NCI-H82 (cell line): ENCODE measurements around the gene ZNF429.
A peak's percentile ranks its signal among the peaks of the same experiment; 100 is the strongest.
"Not testable (repeated sequence)": the region's sequence is repeated elsewhere in the genome, so short reads cannot be mapped to it uniquely, and the experiment has no call there.

Experiments used
- DNase-seq: peaks from one replicate; lab custom pipeline; 2025; lab: John Stamatoyannopoulos, UW

The ZNF429 gene

GRCh38 chr19:21505459-21506451 is at the start of gene ZNF429:
ZNF429 (plus strand) TSS chr19:21505602; CDS start chr19:21505772, 170 bp downstream.
- DNase-seq: peak; percentile 99

DNA sequence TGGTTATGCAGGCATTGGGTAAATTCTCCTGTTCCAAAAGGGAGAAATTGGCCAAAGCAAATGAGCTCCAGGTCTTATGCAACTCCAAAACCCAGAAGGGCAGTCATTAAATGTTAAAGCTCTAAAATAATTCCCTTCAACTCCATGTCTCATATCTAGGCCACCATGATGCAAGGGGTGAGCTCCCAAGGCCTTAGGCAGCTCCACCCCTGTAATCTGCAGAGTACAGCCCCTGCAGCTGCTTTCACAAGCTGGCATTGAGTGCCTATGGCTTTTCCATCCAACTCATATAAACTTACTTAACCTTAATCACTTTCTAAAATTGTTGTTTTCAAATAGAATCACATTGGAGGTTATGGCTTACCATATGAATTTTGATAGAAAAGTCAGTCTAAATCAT is 44.7 kb upstream of the ZNF429 start:
- DNase-seq: no peak

- no peak for DNase-seq
Measured at GRCh38 chr19:21462540-21462939, 42.9 kb upstream of the ZNF429 start.

- peak; percentile 79 for DNase-seq
Measured at GRCh38 chr19:21463449-21464105, 41.8 kb upstream of the ZNF429 start.

- no peak for DNase-seq
Measured at GRCh38 chr19:21466627-21467026, 38.8 kb upstream of the ZNF429 start.

GRCh38 chr19:21468791-21469190 is 36.6 kb upstream of the ZNF429 start:
- DNase-seq: peak; percentile 25

DNA sequence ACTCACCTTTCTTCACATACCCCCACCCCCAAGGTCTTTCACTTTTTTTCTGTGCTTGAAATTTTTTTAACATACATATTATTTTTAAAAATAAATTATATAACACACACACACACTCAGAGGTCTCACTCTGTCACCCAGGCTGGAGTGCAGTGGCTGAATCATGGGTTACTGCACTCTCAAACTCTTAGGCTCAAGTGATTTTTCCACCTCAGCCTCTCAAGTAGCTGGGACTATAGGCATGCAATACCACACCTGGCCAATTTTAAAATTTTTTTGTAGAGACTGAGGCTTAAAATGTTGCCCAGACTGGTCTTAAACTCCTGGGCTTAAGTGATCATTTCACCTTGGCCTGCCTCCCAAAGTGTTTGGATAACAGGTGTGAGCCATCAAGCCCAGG is 32.9 kb upstream of the ZNF429 start:
- DNase-seq: no peak

GRCh38 chr19:21474671-21475181 is 30.7 kb upstream of the ZNF429 start:
- DNase-seq: no peak

DNA sequence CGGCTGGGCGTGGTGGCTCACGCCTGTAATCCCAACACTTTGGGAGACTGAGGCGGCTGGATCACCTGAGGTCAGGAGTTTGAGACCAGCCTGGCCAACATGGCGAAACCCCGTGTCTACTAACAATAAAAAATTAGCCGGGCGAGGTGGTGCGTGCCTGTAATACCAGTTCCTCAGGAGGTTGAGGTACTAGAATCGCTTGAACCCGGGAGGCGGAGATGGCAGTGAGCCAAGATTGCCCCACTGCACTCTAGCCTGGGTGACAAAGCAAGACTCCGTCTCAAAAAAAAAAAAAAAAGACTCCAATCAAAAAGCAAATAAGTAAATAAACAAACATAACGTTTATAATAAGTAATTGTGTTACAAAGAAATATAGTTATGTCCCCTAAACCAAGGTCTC is 23.0 kb upstream of the ZNF429 start:
- not testable (repeated sequence) for DNase-seq

DNA sequence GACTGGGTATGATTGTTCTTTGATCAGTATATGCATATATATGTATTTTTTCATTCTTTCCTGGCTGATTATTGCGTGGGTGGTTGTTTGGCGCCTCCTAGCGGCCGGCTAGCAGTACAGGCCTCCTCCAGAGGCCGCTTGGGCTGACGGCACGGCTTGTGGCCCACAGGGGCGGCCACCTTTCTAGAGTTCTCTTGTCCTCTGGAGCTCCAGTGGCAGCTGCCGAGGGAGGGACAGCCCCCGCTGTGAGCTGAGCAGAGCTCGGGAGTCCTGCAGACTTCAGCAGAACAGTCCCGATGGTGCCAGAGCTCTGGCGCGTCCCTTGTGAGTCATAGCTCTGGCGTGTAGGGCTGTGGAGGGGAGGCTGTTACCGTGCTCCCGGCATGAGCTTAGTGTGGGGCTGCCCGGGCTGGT is 22.5 kb upstream of the ZNF429 start:
- DNase-seq: peak; percentile 71

DNA sequence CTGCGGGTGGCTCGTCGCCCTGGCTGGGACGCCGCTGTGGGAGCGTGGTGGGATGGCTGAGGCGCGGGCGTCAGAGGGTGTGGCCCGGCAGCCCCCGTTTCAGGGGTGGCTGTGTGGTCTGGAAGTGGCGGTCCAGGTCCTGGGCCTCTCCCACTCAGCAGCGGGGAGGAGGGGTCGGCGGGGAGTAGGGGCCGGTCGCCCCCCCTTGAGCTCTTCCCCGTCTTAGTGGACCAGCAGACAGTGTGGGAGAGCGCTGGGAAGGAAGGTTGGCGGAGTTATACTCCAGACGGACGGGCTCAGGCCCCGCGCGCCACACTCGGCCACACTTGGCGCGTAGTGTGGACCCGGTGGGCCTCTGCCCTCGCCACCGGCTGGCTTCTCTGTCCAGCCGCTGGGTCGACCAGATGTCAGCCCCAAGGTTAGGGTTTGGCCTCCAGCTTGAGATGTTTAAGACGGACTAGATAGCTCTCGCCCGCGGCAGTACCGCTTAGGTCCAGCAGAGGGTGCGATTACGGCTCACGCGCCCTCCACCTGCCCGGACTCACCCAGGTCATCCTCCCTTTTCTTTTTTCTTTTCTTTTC is 21.7 kb upstream of the ZNF429 start:
- peak; percentile 44 for DNase-seq

DNA sequence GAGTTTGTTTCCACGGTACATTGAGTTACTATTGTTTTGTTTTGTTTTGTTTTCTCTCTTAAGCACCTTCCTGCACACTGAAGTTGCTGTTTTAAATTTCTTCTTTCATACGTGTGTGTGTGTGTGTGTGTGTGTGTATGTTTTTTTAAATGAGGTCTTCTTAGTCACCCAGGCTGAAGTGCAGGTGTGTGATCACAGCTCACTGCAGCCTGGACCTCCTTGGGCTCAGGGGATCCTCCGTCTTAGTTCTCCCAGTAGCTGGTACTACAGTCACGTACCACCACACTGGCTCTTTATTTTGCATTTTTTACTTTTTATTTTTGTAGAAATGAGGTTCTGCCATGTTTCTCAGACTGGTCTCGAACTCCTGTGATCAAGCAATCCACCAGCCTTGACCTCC is 20.8 kb upstream of the ZNF429 start:
- no peak for DNase-seq

DNA sequence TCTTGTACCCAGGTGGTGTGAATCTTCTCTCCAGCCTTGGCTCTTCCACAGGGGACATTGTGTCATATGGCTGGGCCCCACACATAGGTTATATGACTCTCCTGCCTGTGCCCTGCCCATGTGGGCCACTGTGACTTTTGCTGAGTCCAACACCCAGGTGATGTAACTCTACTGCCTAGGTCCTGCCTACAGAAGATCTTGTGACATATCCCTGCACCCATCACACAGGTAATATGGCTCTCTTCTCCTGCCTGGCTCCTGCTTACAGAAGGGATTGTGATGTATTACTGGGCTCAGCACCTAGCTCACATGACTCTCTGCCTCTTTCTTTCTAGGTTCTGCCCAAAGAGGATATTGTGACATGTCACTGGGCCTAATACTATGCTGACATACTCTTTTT is 19.5 kb upstream of the ZNF429 start:
- DNase-seq: no peak

- no peak for DNase-seq
Measured at GRCh38 chr19:21487969-21488368, 17.4 kb upstream of the ZNF429 start.

DNA sequence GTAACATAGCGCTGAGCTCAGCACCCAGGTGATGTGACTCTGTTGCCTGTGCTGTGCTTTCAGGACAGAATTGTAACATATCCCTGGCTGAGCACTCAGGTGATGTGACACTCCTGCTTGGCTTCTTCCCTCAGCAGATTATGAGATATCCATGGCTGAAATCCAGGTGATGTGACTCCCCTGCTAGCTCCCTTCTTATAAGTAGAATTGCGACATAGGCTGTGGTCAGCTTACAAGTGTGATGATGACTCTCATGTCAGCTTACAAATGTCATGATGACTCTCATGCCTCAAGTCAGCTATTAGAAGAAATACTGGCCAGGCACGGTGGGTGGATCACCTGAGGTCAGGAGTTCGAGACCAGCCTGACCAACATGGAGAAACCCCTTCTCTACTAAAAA is 14.3 kb upstream of the ZNF429 start:
- DNase-seq: no peak

DNA sequence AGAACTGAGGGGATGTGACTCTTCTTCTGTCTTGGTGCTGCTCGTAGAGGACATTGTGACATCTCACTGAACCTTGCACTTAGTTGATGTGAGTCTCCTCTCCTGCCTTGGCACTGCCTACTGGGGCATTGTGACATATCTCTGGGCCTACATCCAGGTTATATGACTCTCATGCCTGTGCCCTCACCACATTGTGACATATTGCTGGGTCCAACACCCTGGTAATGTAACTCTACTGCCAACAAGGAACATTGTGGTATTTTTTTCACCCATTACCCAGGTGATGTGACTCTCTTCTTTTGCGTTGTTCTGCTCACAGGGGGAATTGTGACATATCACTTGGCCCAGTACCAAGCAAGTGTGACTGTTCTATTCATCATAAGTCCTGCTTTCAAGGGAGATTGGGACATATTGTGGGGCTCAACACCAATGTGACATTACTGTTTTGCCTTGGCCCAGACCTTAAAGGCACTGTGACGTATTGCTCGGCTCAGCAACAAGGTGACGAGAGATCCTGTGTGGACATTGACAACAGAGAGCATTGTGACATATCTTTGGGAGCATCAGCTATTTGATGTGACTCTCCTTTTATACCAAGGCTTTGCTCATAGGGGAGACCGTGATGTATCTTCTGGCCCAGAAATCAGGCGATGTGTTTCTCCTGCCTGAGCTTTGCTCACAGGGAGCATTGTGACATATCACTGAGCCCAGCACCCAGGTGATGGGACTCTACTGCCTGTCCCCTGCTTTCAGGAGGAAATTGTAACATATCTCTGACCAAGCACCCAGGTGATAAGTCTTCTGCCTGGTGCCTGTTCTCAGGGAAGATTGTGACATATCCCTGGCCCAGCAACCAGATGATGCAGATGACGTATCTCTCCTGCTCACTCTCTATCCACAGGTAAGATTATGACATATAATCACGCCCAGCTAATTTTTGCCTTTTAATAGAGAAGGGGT is 12.2 kb upstream of the ZNF429 start:
- DNase-seq: no peak

GRCh38 chr19:21496876-21497275 is 8.5 kb upstream of the ZNF429 start:
- no peak for DNase-seq

GRCh38 chr19:21498651-21499050 is 6.8 kb upstream of the ZNF429 start:
- DNase-seq: no peak

GRCh38 chr19:21508198-21508597 is 2.8 kb downstream of the ZNF429 start:
- peak; percentile 13 for DNase-seq

DNA sequence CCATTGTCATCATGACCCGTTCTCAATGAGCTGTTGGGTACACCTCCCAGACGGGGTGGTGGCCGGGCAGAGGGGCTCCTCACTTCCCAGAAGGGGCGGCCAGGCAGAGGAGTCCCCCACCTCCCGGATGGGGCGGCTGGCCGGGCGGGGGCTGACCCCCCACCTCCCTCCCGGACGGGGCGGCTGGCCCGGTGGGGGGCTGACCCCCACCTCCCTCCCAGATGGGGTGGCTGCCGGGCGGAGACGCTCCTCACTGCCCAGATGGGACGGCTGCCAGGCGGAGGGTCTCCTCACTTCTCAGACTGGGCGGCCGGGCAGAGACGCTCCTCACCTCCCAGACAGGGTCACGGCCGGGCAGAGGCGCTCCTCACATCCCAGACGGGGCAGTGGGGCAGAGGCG is 5.7 kb downstream of the ZNF429 start:
- DNase-seq: not testable (repeated sequence)

DNA sequence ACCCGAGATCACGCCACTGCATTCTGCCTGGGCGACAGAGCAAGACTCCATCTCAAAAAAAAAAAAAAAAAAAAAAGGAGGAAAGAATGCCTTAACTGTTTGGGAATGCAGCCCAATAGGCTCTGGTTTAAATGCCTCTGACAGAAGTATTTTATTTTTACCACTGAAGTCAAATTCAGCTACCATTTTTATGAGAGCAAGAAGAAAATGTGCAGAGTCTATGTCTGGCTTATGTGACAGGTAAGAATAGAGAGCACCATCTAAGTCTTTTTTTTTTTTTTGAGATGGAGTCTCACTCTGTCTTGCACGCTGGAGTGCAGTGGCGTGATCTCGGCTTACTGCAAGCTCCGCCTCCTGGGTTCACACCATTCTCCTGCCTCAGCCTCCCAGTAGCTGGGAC is 7.2 kb downstream of the ZNF429 start:
- DNase-seq: not testable (repeated sequence)
